Uterus (tissue), 2 donors: ENCODE data around the gene MCTP2.

Experiments
- POLR2A ChIP-seq, 2 donors: fragments of 450-650 bp; IDR thresholded peaks; one replicate each; pipeline ENCODE4 v1.6.1; 2016; ENCODE audit warnings: antibody characterized with exemption in 2 of 2, mild to moderate bottlenecking in 1 of 2, moderate library complexity in 1 of 2
- TF ChIP-seq, protein P1 (sequence below), 4 experiments: fragments of 200-600 bp in 2 of 4; fragments of 450-650 bp in 2 of 4; sonication (generic) in 2 of 4; IDR thresholded peaks; one replicate each; pipeline ENCODE4 v1.5.1; 2016 to 2019; ENCODE audit warnings: antibody characterized with exemption in 4 of 4, mild to moderate bottlenecking in 2 of 4, moderate library complexity in 1 of 4

DNA sequence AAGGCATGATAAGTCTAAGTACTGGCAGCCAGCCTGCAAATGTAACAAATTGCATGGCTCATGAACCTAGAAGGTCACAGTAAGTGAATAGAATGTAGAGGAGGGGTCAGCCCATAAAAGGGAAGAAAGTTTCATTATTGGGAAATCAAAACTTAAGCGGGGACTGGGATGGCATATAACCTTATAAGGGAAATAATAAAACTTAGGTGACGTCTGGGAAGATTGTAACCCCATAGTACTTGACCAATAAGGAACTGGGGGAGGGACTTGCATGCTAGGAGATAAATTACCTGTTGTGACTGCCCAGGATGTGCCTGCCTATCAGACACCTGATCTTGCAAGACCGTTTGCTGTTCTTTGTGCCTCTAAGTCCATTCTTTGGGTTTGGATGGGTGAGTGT is 28.1 kb upstream of the MCTP2 start:
- TF ChIP-seq, protein P1, sequence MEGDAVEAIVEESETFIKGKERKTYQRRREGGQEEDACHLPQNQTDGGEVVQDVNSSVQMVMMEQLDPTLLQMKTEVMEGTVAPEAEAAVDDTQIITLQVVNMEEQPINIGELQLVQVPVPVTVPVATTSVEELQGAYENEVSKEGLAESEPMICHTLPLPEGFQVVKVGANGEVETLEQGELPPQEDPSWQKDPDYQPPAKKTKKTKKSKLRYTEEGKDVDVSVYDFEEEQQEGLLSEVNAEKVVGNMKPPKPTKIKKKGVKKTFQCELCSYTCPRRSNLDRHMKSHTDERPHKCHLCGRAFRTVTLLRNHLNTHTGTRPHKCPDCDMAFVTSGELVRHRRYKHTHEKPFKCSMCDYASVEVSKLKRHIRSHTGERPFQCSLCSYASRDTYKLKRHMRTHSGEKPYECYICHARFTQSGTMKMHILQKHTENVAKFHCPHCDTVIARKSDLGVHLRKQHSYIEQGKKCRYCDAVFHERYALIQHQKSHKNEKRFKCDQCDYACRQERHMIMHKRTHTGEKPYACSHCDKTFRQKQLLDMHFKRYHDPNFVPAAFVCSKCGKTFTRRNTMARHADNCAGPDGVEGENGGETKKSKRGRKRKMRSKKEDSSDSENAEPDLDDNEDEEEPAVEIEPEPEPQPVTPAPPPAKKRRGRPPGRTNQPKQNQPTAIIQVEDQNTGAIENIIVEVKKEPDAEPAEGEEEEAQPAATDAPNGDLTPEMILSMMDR (IDR thresholded peaks at IDR 0.05), result no peak
- TF ChIP-seq POLR2A (IDR thresholded peaks at IDR 0.05), result no peak
